ENCODE measurements around the gene RFXANK. TPM values are rescaled to one million over a fixed set of nuclear protein-coding genes. Genes with fewer than 3 reads are reported as not detected.
A peak's percentile ranks its signal among the peaks of the same experiment; 100 is the strongest.
"Not testable (repeated sequence)": the region's sequence is repeated elsewhere in the genome, so short reads cannot be mapped to it uniquely, and the experiment has no call there.

The RFXANK gene
- total RNA-seq, 2 donors from 2014 or later = 32.8 to 36.6 TPM

- DNase-seq (ENCODE audit: low spot score); intact Hi-C loops (cut with DNase I): not testable (repeated sequence)
These were observed 28.9 kb downstream of the RFXANK start for GRCh38 chr19:19221000-19221399.

GRCh38 chr19:19223060-19223459, 31.0 kb downstream of the RFXANK start:
- DNase-seq (ENCODE audit: low spot score) = no peak
- intact Hi-C loops (cut with DNase I) = no loop called here

- intact Hi-C loops (cut with DNase I) = no loop called here
- DNase-seq (ENCODE audit: low spot score) = no peak
These were observed 31.6 kb downstream of the RFXANK start for GRCh38 chr19:19223636-19224035.

DNA sequence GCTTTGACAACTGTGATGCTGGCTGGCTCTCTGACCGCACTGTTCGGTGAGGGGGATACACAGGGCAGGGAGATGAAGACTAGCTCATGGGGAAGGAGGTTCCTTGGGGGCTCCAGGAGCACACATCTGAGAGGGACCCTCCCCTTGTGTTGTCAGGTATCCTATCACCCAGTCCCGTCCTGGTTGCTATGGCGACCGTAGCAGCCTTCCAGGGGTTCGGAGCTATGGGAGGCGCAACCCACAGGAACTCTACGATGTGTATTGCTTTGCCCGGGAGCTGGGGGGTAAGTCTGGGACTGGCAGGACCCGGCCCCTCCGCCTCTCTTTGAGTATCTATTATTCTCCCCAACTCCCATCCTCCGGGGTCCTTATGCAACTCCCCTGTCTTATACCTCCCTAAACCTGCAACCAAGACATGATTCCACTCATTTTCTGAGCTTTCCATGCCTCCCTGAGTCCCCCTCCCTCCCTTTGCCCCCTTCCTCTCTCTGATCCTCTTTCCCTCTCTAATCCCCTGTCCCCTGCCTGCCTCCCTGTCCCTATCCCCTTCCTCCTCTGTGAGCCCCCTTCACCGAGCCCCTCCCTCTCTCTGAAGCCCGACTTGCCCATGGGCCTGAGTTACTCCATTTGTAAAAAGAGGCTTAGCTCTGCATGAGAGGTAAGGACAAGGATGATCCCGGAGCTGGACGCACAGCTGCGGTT, 32.2 kb downstream of the RFXANK start:
- DNase-seq (ENCODE audit: low spot score) = no peak
- intact Hi-C loops (cut with DNase I) = no loop called here

GRCh38 chr19:19224852-19225494, 32.9 kb downstream of the RFXANK start:
- intact Hi-C loops (cut with DNase I) = loop anchor here in 1 of 2 donors (5.0 kb wide), 1 partner anchor 1878 kb away; no protein-coding TSS in a partner anchor
- peak; percentile 85 for DNase-seq (ENCODE audit: low spot score)

DNA sequence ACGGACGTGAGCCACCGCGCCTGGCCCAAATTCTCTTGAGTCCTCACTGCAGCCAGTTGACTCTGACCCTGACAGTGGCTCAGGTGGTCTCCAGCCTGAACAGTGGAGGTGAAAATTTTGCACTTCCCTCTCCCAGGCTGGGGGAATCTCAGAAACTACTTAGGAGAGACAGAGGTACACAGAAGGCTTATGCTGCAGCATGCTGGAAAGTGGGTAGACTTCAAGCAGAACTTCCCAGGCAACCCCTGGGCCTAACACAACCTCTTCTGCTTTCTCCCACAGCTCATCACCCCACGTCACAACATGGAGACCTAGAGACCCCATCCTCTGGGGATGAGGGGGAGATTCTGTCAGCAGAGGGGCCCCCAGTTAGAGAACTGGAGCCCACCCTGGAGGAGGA, 34.1 kb downstream of the RFXANK start:
- DNase-seq (ENCODE audit: low spot score) = no peak
- intact Hi-C loops (cut with DNase I) = loop anchor here in 1 of 2 donors (5.0 kb wide), 1 partner anchor 1879 kb away; no protein-coding TSS in a partner anchor

DNA sequence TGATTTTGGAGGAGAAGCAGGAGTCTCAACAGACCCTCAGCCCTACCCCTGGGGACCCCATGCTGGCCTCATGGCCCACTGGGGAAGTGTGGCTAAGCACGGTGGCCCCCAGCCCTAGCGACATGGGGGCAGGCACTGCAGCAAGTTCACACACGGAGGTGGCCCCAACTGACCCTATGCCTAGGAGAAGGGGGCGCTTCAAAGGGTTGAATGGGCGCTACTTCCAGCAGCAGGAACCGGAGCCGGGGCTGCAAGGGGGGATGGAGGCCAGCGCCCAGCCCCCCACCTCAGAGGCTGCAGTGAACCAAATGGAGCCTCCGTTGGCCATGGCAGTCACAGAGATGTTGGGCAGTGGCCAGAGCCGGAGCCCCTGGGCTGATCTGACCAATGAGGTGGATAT, 34.6 kb downstream of the RFXANK start:
- no peak for DNase-seq (ENCODE audit: low spot score)
- intact Hi-C loops (cut with DNase I) = loop anchor here in 1 of 2 donors (5.0 kb wide), 1 partner anchor 1879 kb away; no protein-coding TSS in a partner anchor

GRCh38 chr19:19227217-19227616, 35.2 kb downstream of the RFXANK start:
- no peak for DNase-seq (ENCODE audit: low spot score)
- intact Hi-C loops (cut with DNase I) = loop anchor here in 1 of 2 donors (5.0 kb wide), 1 partner anchor 1880 kb away; no protein-coding TSS in a partner anchor

DNA sequence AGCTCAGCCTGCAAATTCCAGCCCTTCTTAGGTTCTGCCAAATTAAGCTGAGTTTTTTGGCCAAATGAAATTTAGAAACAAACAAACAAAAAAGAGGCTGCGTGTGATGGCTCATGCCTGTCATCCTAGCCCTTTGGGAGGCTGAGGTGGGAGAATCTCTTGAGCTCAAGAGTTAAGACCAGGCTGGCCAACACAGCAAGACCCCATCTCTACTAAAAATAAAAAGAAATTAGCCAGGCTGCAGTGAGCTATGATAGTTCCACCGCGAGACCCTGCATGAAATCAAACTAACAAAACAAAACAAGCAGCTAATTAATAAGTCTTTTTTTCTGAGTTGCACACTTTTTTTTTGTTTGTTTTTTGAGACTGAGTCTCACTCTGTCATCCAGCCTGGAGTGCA, 37.6 kb downstream of the RFXANK start:
- intact Hi-C loops (cut with DNase I) = loop anchor here in 1 of 2 donors (5.0 kb wide), 1 partner anchor 1882 kb away; no protein-coding TSS in a partner anchor
- no peak for DNase-seq (ENCODE audit: low spot score)

- intact Hi-C loops (cut with DNase I) = no loop called here
- no peak for DNase-seq (ENCODE audit: low spot score)
These were observed 38.9 kb downstream of the RFXANK start for GRCh38 chr19:19230999-19231398.

- DNase-seq (ENCODE audit: low spot score) = no peak
- intact Hi-C loops (cut with DNase I) = no loop called here
These were observed 40.2 kb downstream of the RFXANK start for GRCh38 chr19:19232261-19232721.

GRCh38 chr19:19234220-19234816, 42.3 kb downstream of the RFXANK start:
- no peak for DNase-seq (ENCODE audit: low spot score)
- intact Hi-C loops (cut with DNase I) = no loop called here

GRCh38 chr19:19236173-19236572, 44.1 kb downstream of the RFXANK start:
- DNase-seq (ENCODE audit: low spot score) = no peak
- intact Hi-C loops (cut with DNase I) = no loop called here

GRCh38 chr19:19238126-19238894, 46.3 kb downstream of the RFXANK start:
- intact Hi-C loops (cut with DNase I) = no loop called here
- no peak for DNase-seq (ENCODE audit: low spot score)

DNA sequence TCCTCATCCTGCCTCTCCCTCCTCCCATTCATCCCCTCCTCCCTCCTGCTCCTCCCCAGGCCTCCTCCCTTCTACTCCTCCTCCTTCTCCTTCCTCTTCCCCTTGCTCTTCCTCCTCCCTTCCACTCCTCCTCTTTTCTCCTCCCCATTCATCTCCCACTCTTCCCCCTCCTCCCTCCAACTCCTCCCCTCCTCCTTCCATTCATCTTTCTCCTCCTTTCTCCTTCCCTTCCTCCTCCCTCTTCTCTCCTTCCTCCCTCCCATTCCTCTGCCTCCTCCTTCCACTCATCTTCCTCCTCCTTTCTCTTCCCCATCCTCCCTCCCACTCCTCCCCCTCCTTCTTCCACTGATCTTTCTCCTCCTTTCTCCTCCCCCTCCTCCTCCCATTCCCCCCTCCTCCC, 47.6 kb downstream of the RFXANK start:
- DNase-seq (ENCODE audit: low spot score) = no peak

DNA sequence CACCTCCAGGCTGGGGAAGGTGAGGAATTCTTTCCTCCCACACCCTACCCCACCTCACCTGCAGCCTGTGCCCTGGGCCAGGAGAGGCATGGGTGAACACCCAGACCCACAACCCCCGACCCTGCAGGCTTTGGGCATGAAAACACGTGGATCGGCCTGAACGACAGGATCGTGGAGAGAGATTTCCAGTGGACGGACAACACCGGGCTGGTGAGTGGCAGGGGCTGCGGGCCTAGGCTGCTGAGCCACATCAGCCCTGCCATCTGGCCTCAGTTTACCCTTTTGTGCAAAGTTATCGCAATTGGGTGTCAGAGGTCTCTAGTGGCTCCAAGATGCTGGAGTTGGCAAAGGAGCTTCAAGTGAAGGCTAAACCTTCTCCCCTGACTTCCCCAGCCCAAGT, 48.4 kb downstream of the RFXANK start:
- DNase-seq (ENCODE audit: low spot score) = no peak
- intact Hi-C loops (cut with DNase I) = loop anchor here in 1 of 2 donors (1.0 kb wide), 1 partner anchor 42 kb away; no protein-coding TSS in a partner anchor

More for the DNA sequence above, 47.6 kb downstream of the RFXANK start:
- intact Hi-C loops (cut with DNase I) = loop anchor here in 1 of 2 donors (1.0 kb wide), 1 partner anchor 41 kb away; no protein-coding TSS in a partner anchor

DNA sequence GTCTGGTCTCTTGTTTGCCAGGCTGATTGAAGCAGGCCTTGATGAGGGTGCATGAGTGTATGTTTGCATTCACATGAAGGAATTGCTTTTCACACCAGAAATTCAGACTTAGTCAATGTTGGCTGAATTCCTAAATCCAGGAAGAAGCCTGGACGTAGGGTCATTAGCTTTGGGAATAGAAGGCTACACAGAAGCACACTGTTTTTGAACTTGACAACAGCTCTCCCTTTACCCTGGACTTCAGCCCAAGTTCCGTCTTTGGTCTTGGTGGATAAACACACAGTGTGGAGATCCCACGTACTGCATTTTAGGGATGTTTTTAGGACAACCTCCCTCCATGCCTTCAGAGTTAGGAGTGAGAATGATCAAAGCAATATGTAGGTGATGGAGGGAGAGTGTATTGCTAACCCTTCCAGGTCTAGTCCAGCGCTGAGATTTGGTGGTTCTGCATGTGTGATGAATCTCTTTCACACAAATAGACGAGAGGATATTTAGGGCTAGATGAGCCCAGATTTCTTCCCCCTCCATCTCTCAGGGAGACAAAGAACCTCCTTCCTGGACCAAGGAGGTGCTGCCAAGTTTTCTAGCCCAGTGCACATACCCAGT, 58.2 kb downstream of the RFXANK start:
- intact Hi-C loops (cut with DNase I) = no loop called here
- DNase-seq (ENCODE audit: low spot score) = no peak

Measured in posterior vena cava (tissue), 2 donors.